Coronary artery (tissue), 2 donors: ENCODE data around the gene TNPO2.
"Not testable (repeated sequence)": the region's sequence is repeated elsewhere in the genome, so short reads cannot be mapped to it uniquely, and the experiment has no call there.

ENCODE experiments used
- DNase-seq: peaks from one replicate; pipeline ENCODE4 v3.0.0-alpha.2; 2017; ENCODE audit warnings: low spot score
- H3K27ac ChIP-seq, 2 donors: fragments of 200-600 bp; sonication (generic); one replicate each; pipeline ENCODE4 v1.5.1; 2016 to 2019
- H3K4me3 ChIP-seq: fragments of 200-600 bp; sonication (generic); 2 replicates; pipeline ENCODE4 v1.5.1; 2016; ENCODE audit warnings: mild to moderate bottlenecking, moderate library complexity
- CTCF ChIP-seq: fragments of 200-600 bp; sonication (generic); IDR thresholded peaks from one replicate; pipeline ENCODE4 v1.5.1; 2019; ENCODE audit warnings: antibody characterized with exemption

The TNPO2 gene

GRCh38 chr19:12726988-12727316, 3.2 kb upstream of the TNPO2 start:
- no peak for TF ChIP-seq CTCF
- no peak for DNase-seq
- Histone ChIP-seq H3K27ac (no peak overlapping the region), H3K4me3 (no peak overlapping the region)

GRCh38 chr19:12725612-12726011, 1.9 kb upstream of the TNPO2 start:
- H3K4me3 ChIP-seq, DNase-seq, H3K27ac ChIP-seq: not testable (repeated sequence)

GRCh38 chr19:12723381-12723640, 421 bp downstream of the TNPO2 start:
- no peak for TF ChIP-seq CTCF
- Histone ChIP-seq H3K27ac (peak overlapping the region; percentile 82 to 95), H3K4me3 (peak overlapping the region; percentile 91)
- DNase-seq, result no peak

GRCh38 chr19:12722566-12723380, 959 bp downstream of the TNPO2 start:
- no peak for TF ChIP-seq CTCF
- peak; percentile 98 for DNase-seq
- Histone ChIP-seq H3K27ac (peak overlapping the region; percentile 95 to 98), H3K4me3 (peak overlapping the region; percentile 91)

- Histone ChIP-seq H3K27ac (peak overlapping the region; percentile 95 to 98), H3K4me3 (peak overlapping the region; percentile 91)
- TF ChIP-seq CTCF, result no peak
- peak; percentile 90 for DNase-seq
These were observed 1.8 kb downstream of the TNPO2 start for GRCh38 chr19:12721656-12722565.

GRCh38 chr19:12720851-12721655, 2.7 kb downstream of the TNPO2 start:
- Histone ChIP-seq H3K4me3 (peak overlapping the region; percentile 91), H3K27ac (peak overlapping the region; percentile 95 to 98)
- DNase-seq, result no peak
- TF ChIP-seq CTCF, result no peak

- no peak for TF ChIP-seq CTCF
- peak overlapping the region; percentile 95 to 98 for H3K27ac ChIP-seq
- peak overlapping the region; percentile 91 for H3K4me3 ChIP-seq
- no peak for DNase-seq
These were observed 3.4 kb downstream of the TNPO2 start for GRCh38 chr19:12720296-12720695.
